HG03378 (cell line): ENCODE results near the gene ENTPD2.
"Not testable (repeated sequence)": the region's sequence is repeated elsewhere in the genome, so short reads cannot be mapped to it uniquely, and the experiment has no call there.

ENCODE experiments used
- ATAC-seq: cut with Tn5 transposase; IDR thresholded peaks from one replicate; pipeline ENCODE4 v1.9.1; 2021; ENCODE audit warnings: mild to moderate bottlenecking, moderate library complexity; ENCODE audit not compliant: unreplicated experiment

ENTPD2 gene

GRCh38 chr9:137065336-137065967 lies 11.6 kb upstream of the ENTPD2 start:
- no peak for ATAC-seq

GRCh38 chr9:137064880-137065164 lies 11.0 kb upstream of the ENTPD2 start:
- ATAC-seq: no peak

DNA sequence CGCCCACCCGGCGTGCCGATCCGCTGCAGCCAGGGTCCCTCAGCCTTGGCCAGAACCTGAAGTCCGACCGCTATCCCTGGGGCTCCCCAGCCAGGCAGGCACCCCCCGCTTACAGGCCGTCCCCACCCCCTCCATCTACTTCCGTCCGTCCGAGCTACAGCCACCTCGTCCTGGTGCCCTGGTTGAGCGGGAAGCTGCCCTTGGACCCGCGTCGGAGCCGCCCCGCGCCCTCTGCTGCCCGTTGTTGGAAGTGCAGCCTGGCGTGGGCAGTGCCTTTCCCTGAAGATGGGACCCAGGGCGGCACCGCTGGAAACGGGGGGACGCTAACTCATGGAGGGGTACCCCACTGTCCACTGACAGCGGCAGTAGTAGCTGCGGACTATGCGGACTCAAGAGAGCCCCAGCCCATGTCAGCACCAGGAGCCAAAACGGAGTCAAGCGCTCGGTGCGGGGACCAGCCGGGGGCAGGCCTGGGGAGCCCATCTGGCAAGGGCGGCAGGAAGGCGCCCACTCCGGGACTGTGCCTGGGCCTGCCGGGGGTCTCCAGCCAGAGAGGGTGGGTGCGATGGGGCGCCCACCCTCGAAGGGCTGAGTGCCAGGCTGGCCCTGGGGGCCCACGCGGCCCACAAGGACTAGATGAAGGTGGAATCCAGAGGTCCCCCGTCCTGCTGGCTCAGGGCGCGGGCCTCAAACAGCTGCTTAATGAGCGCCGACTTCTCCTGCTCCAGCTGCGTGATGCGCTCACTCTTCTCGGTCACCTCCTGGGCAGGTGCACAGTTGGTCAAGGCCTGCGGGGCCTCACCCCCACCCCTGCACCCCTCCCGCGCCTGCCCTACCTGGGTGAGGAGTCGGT lies 10.4 kb upstream of the ENTPD2 start:
- ATAC-seq: no peak

DNA sequence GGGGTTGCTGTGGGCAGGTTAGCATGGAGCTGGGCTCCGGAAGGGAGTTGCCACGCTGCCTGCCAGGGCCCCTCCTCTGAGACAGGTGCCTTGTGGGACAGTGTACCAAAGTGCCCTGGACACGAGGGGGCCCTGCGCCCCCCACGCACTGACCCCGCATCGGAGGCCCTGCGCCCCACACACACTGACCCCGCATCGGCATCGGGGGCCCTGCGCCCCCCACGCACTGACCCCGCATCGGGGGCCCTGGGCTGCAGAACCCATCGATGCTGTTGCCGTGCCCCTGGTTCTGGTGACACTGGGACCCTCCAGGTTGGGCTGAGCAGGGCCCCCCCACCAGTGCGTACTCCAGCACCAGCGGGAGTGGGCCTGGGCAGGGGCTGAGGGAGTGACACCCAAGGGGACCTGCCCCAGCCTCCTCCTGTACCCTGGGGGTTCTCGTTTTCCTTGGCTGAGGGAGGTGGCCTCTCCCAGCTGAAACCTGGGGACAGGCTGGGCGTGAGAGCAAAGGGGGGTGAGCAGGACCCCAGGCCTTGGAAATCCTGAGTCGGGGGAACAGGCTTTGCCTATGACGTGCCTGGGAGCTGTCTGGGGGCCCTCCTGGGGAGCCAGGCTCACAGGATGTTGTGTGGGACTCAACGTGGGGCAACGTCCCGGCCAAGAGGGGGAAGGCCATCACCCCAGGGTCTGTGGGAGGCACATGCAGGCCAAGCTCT lies 9.6 kb upstream of the ENTPD2 start:
- no peak for ATAC-seq

GRCh38 chr9:137062798-137063197 lies 8.9 kb upstream of the ENTPD2 start:
- ATAC-seq: not testable (repeated sequence)

GRCh38 chr9:137062384-137062783 lies 8.5 kb upstream of the ENTPD2 start:
- no peak for ATAC-seq

GRCh38 chr9:137058521-137059234 lies 4.8 kb upstream of the ENTPD2 start:
- no peak for ATAC-seq

DNA sequence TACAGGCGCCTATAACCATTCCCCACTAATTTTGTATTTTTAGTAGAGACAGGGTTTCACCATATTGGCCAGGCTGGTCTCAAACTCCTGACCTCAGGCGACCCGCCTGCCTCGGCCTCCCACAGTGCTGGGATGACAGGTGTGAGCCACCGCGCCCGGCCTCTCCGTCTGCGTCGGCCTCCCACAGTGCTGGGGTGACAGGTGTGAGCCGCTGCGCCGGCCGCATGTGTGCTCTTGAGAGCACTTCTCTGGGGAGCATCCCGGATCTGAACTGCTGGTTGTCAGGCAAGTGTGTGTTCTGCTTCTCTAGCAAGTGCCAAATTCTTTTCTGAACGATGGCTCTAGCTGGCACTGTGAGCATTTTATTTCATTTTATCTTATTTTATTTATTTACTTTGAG lies 3.7 kb upstream of the ENTPD2 start:
- no peak for ATAC-seq

- no peak for ATAC-seq
Measured at GRCh38 chr9:137056739-137057415, 3.0 kb upstream of the ENTPD2 start.

DNA sequence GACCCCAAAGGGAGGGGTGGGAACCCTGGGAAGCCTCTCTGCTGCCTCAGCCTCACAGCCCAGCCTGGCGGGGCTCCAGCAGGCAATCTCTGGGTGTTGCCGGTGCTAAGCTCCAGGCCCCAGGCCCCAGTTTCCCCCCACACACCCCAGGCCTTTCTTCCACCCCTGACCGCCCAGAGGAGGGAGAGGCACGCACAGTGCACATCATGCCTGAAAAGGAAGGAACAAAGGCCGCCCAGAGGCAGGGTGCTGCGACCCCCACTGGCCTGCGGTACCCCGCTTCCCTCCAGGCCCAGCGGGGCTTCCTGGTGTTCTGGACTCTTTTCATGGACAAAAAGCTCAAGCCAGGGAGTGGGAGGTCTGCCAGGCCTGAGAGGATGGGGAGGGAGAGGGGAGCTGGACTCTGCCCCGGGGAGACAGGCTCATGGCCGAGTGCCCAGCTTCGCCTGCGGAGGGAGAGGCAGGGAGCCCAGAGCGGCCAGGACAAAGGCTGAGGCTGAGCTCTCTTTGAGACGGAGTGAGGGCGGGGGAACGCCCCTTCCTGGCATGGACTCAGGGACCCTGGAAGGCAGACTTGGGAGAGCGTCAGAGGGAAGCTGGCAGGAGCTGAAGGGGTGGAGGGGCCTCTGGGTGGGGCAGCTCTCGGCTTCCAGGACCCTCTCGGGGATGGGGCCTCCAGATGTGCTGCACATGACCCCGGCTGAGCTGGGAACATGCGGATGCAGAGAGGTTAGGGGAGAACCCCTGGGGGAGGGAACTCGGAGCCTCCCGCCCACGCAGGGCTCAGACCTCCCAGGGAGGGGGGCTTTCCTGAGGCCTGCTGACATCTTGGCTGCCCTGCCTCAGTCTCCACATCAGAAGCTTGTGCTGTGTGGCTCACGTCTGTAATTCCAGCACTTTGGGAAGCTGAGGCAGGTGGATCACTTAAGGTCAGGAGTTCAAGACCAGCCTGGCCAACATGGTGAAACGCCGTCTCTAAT lies 1.8 kb upstream of the ENTPD2 start:
- ATAC-seq: no peak

DNA sequence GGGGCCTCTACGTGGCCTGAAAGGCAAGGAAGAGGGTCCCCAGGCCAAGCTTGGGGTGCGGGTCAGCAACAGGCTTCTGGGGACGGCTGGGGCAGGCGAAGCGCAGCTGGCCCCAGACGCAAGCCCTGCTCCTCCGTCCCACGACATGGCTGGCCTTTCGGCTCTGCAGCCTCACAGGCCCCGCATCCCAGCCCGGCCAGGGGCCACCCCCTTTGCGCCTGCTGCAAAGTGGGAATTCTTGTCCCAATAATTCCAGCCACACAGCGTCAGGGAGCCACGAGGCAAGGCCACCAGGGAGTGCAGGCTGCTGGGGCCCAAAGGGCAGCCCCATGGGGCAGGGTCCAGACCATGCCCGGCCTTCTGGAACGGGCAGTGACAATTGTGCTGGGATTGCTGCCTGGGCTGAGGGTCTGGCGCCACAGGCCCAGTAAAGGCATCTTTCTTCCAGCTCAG lies 1.1 kb upstream of the ENTPD2 start:
- ATAC-seq: no peak

DNA sequence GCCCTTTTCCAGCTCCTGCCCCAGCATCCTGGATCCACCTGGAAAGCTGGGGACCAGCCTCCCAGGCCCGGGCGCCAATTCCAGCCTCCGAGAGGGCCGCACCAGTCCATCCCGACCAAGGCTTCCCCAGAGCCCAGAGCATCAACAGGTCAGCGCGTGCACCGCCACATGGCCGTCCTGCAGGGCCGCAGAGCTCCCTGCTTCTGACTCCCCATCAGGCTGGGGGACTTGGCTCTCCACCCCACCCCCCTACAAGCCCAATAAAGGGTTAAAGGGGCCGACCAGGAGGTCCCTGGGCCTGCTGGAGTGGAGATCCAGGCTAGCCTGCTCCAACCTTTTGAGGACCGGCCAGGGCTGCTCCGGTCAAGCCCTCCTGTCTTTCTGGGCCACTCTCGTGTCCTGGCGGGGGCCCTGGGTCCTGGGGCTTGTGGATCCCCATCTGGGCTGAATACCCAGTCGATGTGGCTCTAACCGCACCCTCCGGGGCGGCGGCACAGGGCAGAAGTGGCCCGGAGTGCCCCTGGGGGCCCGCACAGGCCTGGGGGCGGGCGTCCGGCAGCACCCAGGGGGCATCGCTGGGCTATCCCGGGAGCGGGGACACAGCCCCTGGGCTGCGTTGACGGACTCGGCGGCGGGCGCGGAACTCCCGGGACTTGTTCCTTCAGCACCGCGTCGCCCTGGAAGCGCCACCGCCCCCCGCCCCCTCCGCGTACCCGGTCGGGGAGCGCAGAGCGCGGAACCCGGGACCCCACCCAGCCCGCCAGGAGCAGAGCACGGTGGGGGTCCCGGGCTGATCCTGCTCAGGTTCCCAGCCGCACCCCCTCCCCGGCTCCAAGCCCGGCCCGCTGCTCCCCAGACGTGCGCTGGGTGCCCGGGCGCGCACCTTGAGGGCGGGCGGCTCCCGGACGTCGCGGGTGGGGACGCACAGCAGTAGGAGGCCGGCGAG lies 590 bp downstream of the ENTPD2 start:
- no peak for ATAC-seq

GRCh38 chr9:137052293-137052692 lies 1.6 kb downstream of the ENTPD2 start:
- ATAC-seq: no peak

GRCh38 chr9:137051145-137051724 lies 2.6 kb downstream of the ENTPD2 start:
- no peak for ATAC-seq

GRCh38 chr9:137050570-137050969 lies 3.3 kb downstream of the ENTPD2 start:
- ATAC-seq: no peak

- ATAC-seq: no peak
Measured at GRCh38 chr9:137049544-137050449, 4.1 kb downstream of the ENTPD2 start.
